K562 (cell line): Measurements from ENCODE around the gene MEOX2. TPM values are rescaled to one million over a fixed set of nuclear protein-coding genes. Genes with fewer than 3 reads are reported as not detected.

Source experiments
- COPS2 ChIP-seq: fragments of 450-650 bp; conservative IDR thresholded peaks from 2 replicates; pipeline ENCODE4 v1.6.1; 2016; ENCODE audit warnings: mild to moderate bottlenecking, moderate library complexity
- HNRNPLL ChIP-seq: fragments of 200-400 bp; formaldehyde crosslinking; IDR thresholded peaks from 2 replicates; pipeline ENCODE4 v1.6.1; 2017; ENCODE audit warnings: low read length, low read depth, mild to moderate bottlenecking; ENCODE audit not compliant: poor library complexity, severe bottlenecking
- KLF16 ChIP-seq: IDR thresholded peaks from 2 replicates; pipeline ENCODE4 v1.6.1; 2016; ENCODE audit warnings: antibody characterized with exemption
- MTF1 ChIP-seq: fragments of 250-450 bp; sonication (Bioruptor Pico); IDR thresholded peaks from 2 replicates; pipeline ENCODE4 v1.9.0; 2021; ENCODE audit warnings: moderate library complexity, mild to moderate bottlenecking, inconsistent platforms, borderline replicate concordance
- ZBTB8A ChIP-seq: fragments of 450-650 bp; IDR thresholded peaks from 2 replicates; pipeline ENCODE4 v1.6.1; 2018; ENCODE audit warnings: mild to moderate bottlenecking, moderate library complexity; ENCODE audit not compliant: partially characterized antibody
- ZC3H11A ChIP-seq: IDR thresholded peaks from 2 replicates; pipeline ENCODE4 v1.6.1; 2012; ENCODE audit warnings: low read depth, low read length, improper control_type of control experiment
- ZNF318 ChIP-seq, 2 experiments: fragments of 450-650 bp; IDR thresholded peaks; 2 replicates each; pipeline ENCODE4 v1.6.1; 2016; ENCODE audit warnings: mild to moderate bottlenecking in 2 of 2, borderline replicate concordance in 1 of 2, low read depth in 1 of 2, moderate library complexity in 1 of 2
- polyA plus RNA-seq, 8 experiments: library from polyadenylated mRNA; depleted of rRNA in 4 of 8; stranded (reverse) in 5 of 8; unstranded in 3 of 8; fragments of >200 nt; fragmentation: Nextera tagmentation in 2 of 8; fragmentation: Illumina TruSeq in 1 of 8; extraction: Ambion mirVana in 2 of 8; extraction: Trizol in 1 of 8; gene quantifications; 2 replicates each; pipeline versions ENCODE4 v1.2.1 to v1.2.3, GENCODE V29; 2011 to 2014; ENCODE audit warnings: inconsistent platforms in 1 of 8, missing spikeins in 1 of 8
- total RNA-seq, 7 experiments: library from RNA; depleted of rRNA in 6 of 7; stranded (reverse); fragments of >200 nt in 6 of 7; fragmentation: Illumina TruSeq in 2 of 7; extraction: Trizol in 2 of 7; gene quantifications; 2 replicates each; pipeline versions ENCODE4 v1.2.1 to v1.2.3, GENCODE V29; 2011 to 2021; ENCODE audit warnings: low replicate concordance in 1 of 7

The MEOX2 gene
- total and polyA plus RNA-seq, 9 of the 15 experiments (the other 6 are each of a cell fraction or from before 2014, with no cell fraction given), result not detected

- TF ChIP-seq ZNF318 (IDR thresholded peaks at IDR 0.05; ENCODE audit: borderline replicate concordance in 1 of 2, low read depth in 1 of 2) (no peak), ZBTB8A (no peak), KLF16 (no peak), HNRNPLL (no peak), MTF1 (no peak), ZC3H11A (no peak), COPS2 (no peak)
Observed at GRCh38 chr7:15584575-15584974, 101.9 kb downstream of the MEOX2 start (continued).
